RWPE2 (cell line): ENCODE results near the gene GLUL.

Experiments used
- ATAC-seq: fragments of 200-7000 bp; cut with Tn5 transposase; 3 replicates; pipeline ENCODE4 v1.9.1; 2021; ENCODE audit warnings: low read depth
- DNase-seq: peaks from one replicate; pipeline ENCODE4 v3.0.0-alpha.2; 2020; ENCODE audit warnings: low spot score
- H3K27ac ChIP-seq: fragments of 450-650 bp; 2 replicates; pipeline ENCODE4 v1.5.1; 2017; ENCODE audit warnings: mild to moderate bottlenecking; ENCODE audit not compliant: poor library complexity, severe bottlenecking
- H3K27me3 ChIP-seq: fragments of 250-450 bp; sonication (Bioruptor Pico); 2 replicates; pipeline ENCODE4 v1.5.1; 2021; ENCODE audit warnings: mild to moderate bottlenecking, moderate library complexity; ENCODE audit not compliant: insufficient read depth, poor library complexity, severe bottlenecking
- H3K36me3 ChIP-seq: fragments of 250-450 bp; sonication (Bioruptor Pico); 2 replicates; pipeline ENCODE4 v1.5.1; 2020; ENCODE audit warnings: low read depth, mild to moderate bottlenecking, moderate library complexity
- H3K4me1 ChIP-seq: fragments of 250-450 bp; sonication (Bioruptor Pico); 2 replicates; pipeline ENCODE4 v1.5.1; 2021; ENCODE audit warnings: mild to moderate bottlenecking, moderate library complexity; ENCODE audit not compliant: insufficient read depth, poor library complexity, severe bottlenecking
- H3K4me3 ChIP-seq: fragments of 250-450 bp; sonication (Bioruptor Pico); 2 replicates; pipeline ENCODE4 v1.5.1; 2021; ENCODE audit warnings: mild to moderate bottlenecking, moderate library complexity; ENCODE audit not compliant: severe bottlenecking
- H3K9me3 ChIP-seq: fragments of 250-450 bp; sonication (Bioruptor Pico); 2 replicates; pipeline ENCODE4 v1.5.1; 2021; ENCODE audit warnings: mild to moderate bottlenecking, moderate library complexity; ENCODE audit not compliant: severe bottlenecking
- CTCF ChIP-seq: fragments of 450-650 bp; IDR thresholded peaks from one replicate; pipeline ENCODE4 v1.5.1; 2017; ENCODE audit warnings: mild to moderate bottlenecking, moderate library complexity; ENCODE audit not compliant: poor library complexity, severe bottlenecking

GLUL gene

GRCh38 chr1:182391362-182392049 is at the start of gene GLUL:
GLUL (minus strand) TSS chr1:182391790; CDS start chr1:182388737, 3,053 bp downstream.
- H3K27me3 ChIP-seq = no peaks in the 10 kb centered on the region
- no peaks in the 10 kb centered on the region for H3K9me3 ChIP-seq
- peak within 1 kb of the TSS; percentile 62 for H3K27ac ChIP-seq
- H3K4me1 ChIP-seq = no peaks in the 10 kb centered on the region
- peaks cover 42% of the 10 kb centered on the region for H3K36me3 ChIP-seq
- DNase-seq (peak; percentile 87), ATAC-seq (peak; percentile 91)
- H3K4me3 ChIP-seq = peak within 1 kb of the TSS; percentile 91
- TF ChIP-seq CTCF = no peak

- TF ChIP-seq CTCF = no peak
Measured at GRCh38 chr1:182438326-182438725, 46.7 kb upstream of the GLUL start.

GRCh38 chr1:182433580-182433979 is 42.0 kb upstream of the GLUL start:
- Histone ChIP-seq H3K4me3 (no peak overlapping the region), H3K9me3 (no peaks in the 10 kb centered on the region), H3K4me1 (no peaks in the 10 kb centered on the region), H3K27ac (no peak overlapping the region), H3K27me3 (no peaks in the 10 kb centered on the region), H3K36me3 (no peaks in the 10 kb centered on the region)
- ATAC-seq (no peak), DNase-seq (no peak)
- no peak for TF ChIP-seq CTCF

More at GRCh38 chr1:182438326-182438725, 46.7 kb upstream of the GLUL start:
- H3K27me3 ChIP-seq = no peaks in the 10 kb centered on the region
- H3K4me1 ChIP-seq = no peaks in the 10 kb centered on the region
- no peaks in the 10 kb centered on the region for H3K9me3 ChIP-seq
- H3K27ac ChIP-seq = no peak overlapping the region
- H3K4me3 ChIP-seq = no peak overlapping the region
- no peaks in the 10 kb centered on the region for H3K36me3 ChIP-seq
- ATAC-seq (no peak), DNase-seq (no peak)

GRCh38 chr1:182431278-182431677 is 39.7 kb upstream of the GLUL start:
- Histone ChIP-seq H3K27me3 (no peaks in the 10 kb centered on the region), H3K9me3 (no peaks in the 10 kb centered on the region)

More at GRCh38 chr1:182431278-182431677, 39.7 kb upstream of the GLUL start:
- ATAC-seq (no peak), DNase-seq (no peak)
- H3K4me3 ChIP-seq = no peak overlapping the region
- H3K4me1 ChIP-seq = no peaks in the 10 kb centered on the region
- H3K27ac ChIP-seq = no peak overlapping the region
- no peak for TF ChIP-seq CTCF
- no peaks in the 10 kb centered on the region for H3K36me3 ChIP-seq
